Osteoblast (primary cell): ENCODE data around the gene ARL15. TPM values are rescaled to one million over a fixed set of nuclear protein-coding genes. Genes with fewer than 3 reads are reported as not detected.

ENCODE experiments used
- DNase-seq: peaks from one replicate; pipeline ENCODE4 v3.0.0; 2011; ENCODE audit warnings: low spot score, mixed read lengths; ENCODE audit not compliant: insufficient read length; ENCODE audit errors: missing footprints
- H2AFZ ChIP-seq: 2 replicates; pipeline ENCODE4 v1.6.0; 2011; ENCODE audit warnings: mild to moderate bottlenecking, low read length
- H3K27ac ChIP-seq: 2 replicates; pipeline ENCODE4 v1.5.1; 2011; ENCODE audit warnings: mild to moderate bottlenecking, low read depth, low read length, moderate library complexity
- H3K27me3 ChIP-seq: 2 replicates; pipeline ENCODE4 v1.6.0; 2012; ENCODE audit warnings: mild to moderate bottlenecking, control low read depth, inconsistent platforms, low read length, moderate library complexity; ENCODE audit not compliant: insufficient read depth
- H3K36me3 ChIP-seq: 2 replicates; pipeline ENCODE4 v1.5.1; 2011; ENCODE audit warnings: mild to moderate bottlenecking, low read length, control low read depth, moderate library complexity; ENCODE audit not compliant: insufficient read depth
- H3K4me1 ChIP-seq: 2 replicates; pipeline ENCODE4 v1.5.1; 2011; ENCODE audit warnings: mild to moderate bottlenecking, low read length, control low read depth, moderate library complexity; ENCODE audit not compliant: insufficient read depth
- H3K4me2 ChIP-seq: 2 replicates; pipeline ENCODE4 v1.6.0; 2011; ENCODE audit warnings: mild to moderate bottlenecking, low read length; ENCODE audit not compliant: insufficient read depth
- H3K4me3 ChIP-seq: fragments of 200-600 bp; sonication (generic); 3 replicates; pipeline ENCODE4 v1.5.1; 2012; ENCODE audit warnings: mild to moderate bottlenecking, low read length, inconsistent platforms; ENCODE audit not compliant: insufficient read depth
- H3K79me2 ChIP-seq: 2 replicates; pipeline ENCODE4 v1.6.0; 2012; ENCODE audit warnings: mild to moderate bottlenecking, low read length, control low read depth, inconsistent platforms; ENCODE audit not compliant: insufficient read depth
- H3K9me3 ChIP-seq: 2 replicates; pipeline ENCODE4 v1.5.1; 2011; ENCODE audit warnings: low read depth, low read length, control low read depth
- H4K20me1 ChIP-seq: 2 replicates; pipeline ENCODE4 v1.6.0; 2012; ENCODE audit warnings: mild to moderate bottlenecking, low read length, control low read depth; ENCODE audit not compliant: insufficient read depth
- total RNA-seq: library from RNA; depleted of rRNA; stranded (reverse); fragments of >200 nt; gene quantifications from 2 replicates; pipeline ENCODE4 v1.2.3, GENCODE V29; 2012
- TF ChIP-seq, protein P1 (sequence below): IDR thresholded peaks from 2 replicates; pipeline ENCODE4 v1.5.1; 2011; ENCODE audit warnings: mild to moderate bottlenecking, low read depth, low read length, moderate library complexity; ENCODE audit errors: extremely low read depth

Gene ARL15
- total RNA-seq, 1 donor = 25.3 TPM

DNA sequence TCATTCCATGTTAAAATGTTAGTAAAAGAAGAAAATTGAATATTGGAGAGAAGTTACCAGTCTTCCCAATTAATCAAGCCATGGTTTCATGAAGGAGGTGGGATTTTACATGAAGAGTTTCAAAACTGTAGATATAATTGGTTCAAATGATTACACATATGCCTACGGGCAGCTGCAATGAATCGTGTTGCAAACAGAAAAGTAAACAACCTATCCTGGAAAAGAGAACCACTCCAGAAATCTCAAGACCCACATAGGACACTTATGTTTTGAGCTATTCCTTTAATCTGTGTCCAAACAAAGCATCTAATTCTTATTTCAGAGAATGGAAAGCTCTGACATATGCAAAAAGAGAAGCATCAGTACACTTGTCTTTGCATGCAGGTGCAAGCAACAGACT is 409.7 kb downstream of the ARL15 start:
- Histone ChIP-seq H3K4me2 (no peak overlapping the region), H3K27ac (no peak overlapping the region), H3K4me3 (no peak overlapping the region), H3K9me3 (no peaks in the 10 kb centered on the region), H3K4me1 (no peaks in the 10 kb centered on the region), H3K27me3 (no peaks in the 10 kb centered on the region), H3K36me3 (no peaks in the 10 kb centered on the region), H3K79me2 (no peaks in the 10 kb centered on the region), H2AFZ (no peak overlapping the region), H4K20me1 (no peaks in the 10 kb centered on the region)
- DNase-seq = no peak
- TF ChIP-seq, protein P1, sequence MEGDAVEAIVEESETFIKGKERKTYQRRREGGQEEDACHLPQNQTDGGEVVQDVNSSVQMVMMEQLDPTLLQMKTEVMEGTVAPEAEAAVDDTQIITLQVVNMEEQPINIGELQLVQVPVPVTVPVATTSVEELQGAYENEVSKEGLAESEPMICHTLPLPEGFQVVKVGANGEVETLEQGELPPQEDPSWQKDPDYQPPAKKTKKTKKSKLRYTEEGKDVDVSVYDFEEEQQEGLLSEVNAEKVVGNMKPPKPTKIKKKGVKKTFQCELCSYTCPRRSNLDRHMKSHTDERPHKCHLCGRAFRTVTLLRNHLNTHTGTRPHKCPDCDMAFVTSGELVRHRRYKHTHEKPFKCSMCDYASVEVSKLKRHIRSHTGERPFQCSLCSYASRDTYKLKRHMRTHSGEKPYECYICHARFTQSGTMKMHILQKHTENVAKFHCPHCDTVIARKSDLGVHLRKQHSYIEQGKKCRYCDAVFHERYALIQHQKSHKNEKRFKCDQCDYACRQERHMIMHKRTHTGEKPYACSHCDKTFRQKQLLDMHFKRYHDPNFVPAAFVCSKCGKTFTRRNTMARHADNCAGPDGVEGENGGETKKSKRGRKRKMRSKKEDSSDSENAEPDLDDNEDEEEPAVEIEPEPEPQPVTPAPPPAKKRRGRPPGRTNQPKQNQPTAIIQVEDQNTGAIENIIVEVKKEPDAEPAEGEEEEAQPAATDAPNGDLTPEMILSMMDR = no peak

DNA sequence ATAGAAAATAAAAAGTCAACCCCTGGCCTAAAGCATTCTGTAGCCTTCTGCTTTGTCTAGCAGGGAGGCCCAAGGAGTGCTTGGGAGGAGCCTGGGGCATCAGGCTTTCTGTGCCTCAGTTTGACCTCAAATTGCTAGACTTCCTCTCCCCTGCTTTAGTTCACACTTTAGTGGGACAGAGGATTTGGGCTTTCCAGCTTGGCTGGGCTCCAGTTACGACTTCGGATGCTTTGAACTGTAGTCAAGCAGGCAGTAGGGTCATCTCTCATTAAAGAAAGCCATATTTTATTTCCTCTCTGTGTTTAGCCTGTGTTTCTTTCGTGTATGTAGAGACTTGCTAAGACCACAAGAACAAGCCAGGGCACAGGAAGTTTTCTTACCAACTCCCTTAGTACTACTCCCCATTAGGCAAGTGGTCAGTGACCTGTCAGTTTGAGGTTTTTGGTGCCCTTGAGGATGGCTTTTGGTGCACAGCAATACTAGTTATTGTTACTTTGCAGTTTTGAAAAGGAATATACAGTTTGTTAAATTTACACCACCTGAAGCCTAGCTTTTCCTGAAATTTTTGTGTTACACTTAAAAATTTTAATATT is 415.2 kb downstream of the ARL15 start:
- Histone ChIP-seq H3K4me2 (no peak overlapping the region), H3K27ac (no peak overlapping the region), H3K4me3 (no peak overlapping the region), H2AFZ (no peak overlapping the region), H3K79me2 (no peaks in the 10 kb centered on the region), H3K36me3 (no peaks in the 10 kb centered on the region), H3K9me3 (no peaks in the 10 kb centered on the region), H3K27me3 (no peaks in the 10 kb centered on the region), H4K20me1 (no peaks in the 10 kb centered on the region), H3K4me1 (no peaks in the 10 kb centered on the region)
- TF ChIP-seq, protein P1 = no peak
- no peak for DNase-seq

DNA sequence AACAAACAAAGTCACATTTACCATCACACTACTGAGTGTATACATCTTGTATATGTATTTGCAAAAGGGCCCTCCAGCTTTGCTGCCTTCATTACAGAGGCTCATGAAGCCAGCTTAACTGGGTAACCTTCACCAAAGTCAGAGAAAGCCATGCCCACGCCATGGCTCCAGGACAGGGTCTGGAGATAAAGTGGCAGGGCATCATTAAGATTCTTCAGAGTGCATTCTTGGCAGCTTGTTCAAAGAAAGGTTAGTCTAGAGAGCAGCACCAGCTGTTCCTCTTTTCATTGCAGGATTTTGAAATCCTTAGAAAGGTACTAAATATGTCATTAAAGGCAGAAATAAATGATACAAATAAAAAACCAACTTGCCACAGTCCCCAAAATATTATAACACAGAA is 416.7 kb downstream of the ARL15 start:
- Histone ChIP-seq H3K27ac (no peak overlapping the region), H3K36me3 (no peaks in the 10 kb centered on the region), H2AFZ (no peak overlapping the region), H3K4me1 (no peaks in the 10 kb centered on the region), H3K4me2 (no peak overlapping the region), H3K27me3 (no peaks in the 10 kb centered on the region), H3K79me2 (no peaks in the 10 kb centered on the region), H3K9me3 (no peaks in the 10 kb centered on the region), H3K4me3 (no peak overlapping the region), H4K20me1 (no peaks in the 10 kb centered on the region)
- no peak for DNase-seq
- TF ChIP-seq, protein P1 = no peak

DNA sequence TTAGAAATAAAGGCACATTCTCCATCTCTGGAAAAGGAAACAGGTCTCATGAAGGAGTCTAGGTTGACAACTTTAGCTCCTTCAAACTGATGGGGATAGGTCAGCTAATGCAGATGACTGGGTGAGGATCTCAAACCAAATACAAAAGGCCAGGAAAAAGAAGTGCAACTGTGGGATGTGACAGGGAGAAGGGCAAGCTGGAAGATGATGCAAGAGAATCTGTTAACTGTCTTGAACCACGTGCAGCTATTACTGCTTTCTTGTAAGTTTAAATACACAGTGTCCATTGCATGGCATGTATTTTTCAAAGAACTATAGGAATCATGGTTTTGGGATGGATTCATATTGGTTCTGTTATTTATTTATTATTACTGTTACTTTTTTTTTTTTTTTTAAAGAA is 418.1 kb downstream of the ARL15 start:
- Histone ChIP-seq H3K36me3 (no peaks in the 10 kb centered on the region), H3K4me2 (no peak overlapping the region), H2AFZ (no peak overlapping the region), H3K27ac (no peak overlapping the region), H3K4me3 (no peak overlapping the region), H3K27me3 (no peaks in the 10 kb centered on the region), H4K20me1 (no peaks in the 10 kb centered on the region), H3K4me1 (no peaks in the 10 kb centered on the region), H3K79me2 (no peaks in the 10 kb centered on the region), H3K9me3 (no peaks in the 10 kb centered on the region)
- TF ChIP-seq, protein P1 = no peak
- no peak for DNase-seq
